HCT116 (cell line): Measurements from ENCODE around the gene OR5K4.
"Not testable (repeated sequence)": the region's sequence is repeated elsewhere in the genome, so short reads cannot be mapped to it uniquely, and the experiment has no call there.

Experiments
- POLR2A ChIP-seq: IDR thresholded peaks from 2 replicates; pipeline ENCODE4 v1.7.0; 2011; ENCODE audit warnings: borderline replicate concordance; ENCODE audit not compliant: insufficient read depth, insufficient read length; ENCODE audit errors: extremely low read depth
- POLR2AphosphoS5 ChIP-seq: IDR thresholded peaks from 2 replicates; pipeline ENCODE4 v1.6.1; 2011; ENCODE audit warnings: mild to moderate bottlenecking, low read depth, low read length, moderate library complexity
- SIN3A ChIP-seq: IDR thresholded peaks from 2 replicates; pipeline ENCODE4 v1.6.1; 2012; ENCODE audit warnings: low read depth
- SRF ChIP-seq: IDR thresholded peaks from 2 replicates; pipeline ENCODE4 v1.6.1; 2012; ENCODE audit warnings: low read depth
- TF ChIP-seq, protein P1 (sequence below), 3 experiments: fragments of 200-600 bp in 1 of 3; sonication (generic) in 1 of 3; IDR thresholded peaks in 2 of 3; conservative IDR thresholded peaks in 1 of 3; 2 replicates each; pipeline ENCODE4 v1.5.1; 2012 to 2017; ENCODE audit warnings: low read depth in 2 of 3, low read length in 2 of 3, antibody characterized with exemption in 1 of 3, borderline replicate concordance in 1 of 3, control low read depth in 1 of 3, mild to moderate bottlenecking in 1 of 3, mixed read lengths in 1 of 3, mixed run types in 1 of 3, moderate library complexity in 1 of 3; ENCODE audit not compliant: insufficient read depth in 1 of 3

DNA sequence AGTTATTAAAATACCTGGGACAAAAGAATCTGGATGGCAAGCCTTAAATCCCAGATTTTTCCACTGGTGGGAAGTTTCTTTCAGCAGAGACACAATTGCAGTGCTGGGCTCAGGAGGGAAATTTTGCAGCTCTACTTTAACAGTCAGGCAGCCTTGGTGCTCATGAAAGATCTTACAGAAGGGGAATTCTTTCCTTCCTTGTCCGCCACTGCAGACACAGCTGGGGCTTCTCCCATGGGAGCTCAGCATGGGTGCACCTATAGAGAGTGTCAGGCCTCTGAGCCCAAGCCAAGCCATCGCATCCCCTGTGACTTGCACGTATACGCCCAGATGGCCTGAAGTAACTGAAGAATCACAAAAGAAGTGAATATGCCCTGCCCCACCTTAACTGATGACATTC is 42.8 kb downstream of the OR5K4 start:
- TF ChIP-seq, protein P1, sequence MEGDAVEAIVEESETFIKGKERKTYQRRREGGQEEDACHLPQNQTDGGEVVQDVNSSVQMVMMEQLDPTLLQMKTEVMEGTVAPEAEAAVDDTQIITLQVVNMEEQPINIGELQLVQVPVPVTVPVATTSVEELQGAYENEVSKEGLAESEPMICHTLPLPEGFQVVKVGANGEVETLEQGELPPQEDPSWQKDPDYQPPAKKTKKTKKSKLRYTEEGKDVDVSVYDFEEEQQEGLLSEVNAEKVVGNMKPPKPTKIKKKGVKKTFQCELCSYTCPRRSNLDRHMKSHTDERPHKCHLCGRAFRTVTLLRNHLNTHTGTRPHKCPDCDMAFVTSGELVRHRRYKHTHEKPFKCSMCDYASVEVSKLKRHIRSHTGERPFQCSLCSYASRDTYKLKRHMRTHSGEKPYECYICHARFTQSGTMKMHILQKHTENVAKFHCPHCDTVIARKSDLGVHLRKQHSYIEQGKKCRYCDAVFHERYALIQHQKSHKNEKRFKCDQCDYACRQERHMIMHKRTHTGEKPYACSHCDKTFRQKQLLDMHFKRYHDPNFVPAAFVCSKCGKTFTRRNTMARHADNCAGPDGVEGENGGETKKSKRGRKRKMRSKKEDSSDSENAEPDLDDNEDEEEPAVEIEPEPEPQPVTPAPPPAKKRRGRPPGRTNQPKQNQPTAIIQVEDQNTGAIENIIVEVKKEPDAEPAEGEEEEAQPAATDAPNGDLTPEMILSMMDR (IDR thresholded peaks at IDR 0.05 in 2 of 3, conservative IDR thresholded peaks at IDR 0.05 in 1 of 3; ENCODE audit: borderline replicate concordance in 1 of 3, insufficient read depth in 1 of 3, low read depth in 2 of 3, low read length in 2 of 3) = not testable (repeated sequence)
- not testable (repeated sequence) for TF ChIP-seq POLR2AphosphoS5, POLR2A, SRF, SIN3A
